Activated CD8-positive, alpha-beta memory T cell treated with anti-CD3 and anti-CD28 coated beads, Interleukin-2, amount 50 U/mL, for 1 hour (primary cell): ENCODE measurements around the gene CFAP100.

Source experiments
- DNase-seq: peaks from one replicate; pipeline ENCODE4 v3.0.0-alpha.2; 2020; ENCODE audit errors: extremely low read depth

The CFAP100 gene

DNA sequence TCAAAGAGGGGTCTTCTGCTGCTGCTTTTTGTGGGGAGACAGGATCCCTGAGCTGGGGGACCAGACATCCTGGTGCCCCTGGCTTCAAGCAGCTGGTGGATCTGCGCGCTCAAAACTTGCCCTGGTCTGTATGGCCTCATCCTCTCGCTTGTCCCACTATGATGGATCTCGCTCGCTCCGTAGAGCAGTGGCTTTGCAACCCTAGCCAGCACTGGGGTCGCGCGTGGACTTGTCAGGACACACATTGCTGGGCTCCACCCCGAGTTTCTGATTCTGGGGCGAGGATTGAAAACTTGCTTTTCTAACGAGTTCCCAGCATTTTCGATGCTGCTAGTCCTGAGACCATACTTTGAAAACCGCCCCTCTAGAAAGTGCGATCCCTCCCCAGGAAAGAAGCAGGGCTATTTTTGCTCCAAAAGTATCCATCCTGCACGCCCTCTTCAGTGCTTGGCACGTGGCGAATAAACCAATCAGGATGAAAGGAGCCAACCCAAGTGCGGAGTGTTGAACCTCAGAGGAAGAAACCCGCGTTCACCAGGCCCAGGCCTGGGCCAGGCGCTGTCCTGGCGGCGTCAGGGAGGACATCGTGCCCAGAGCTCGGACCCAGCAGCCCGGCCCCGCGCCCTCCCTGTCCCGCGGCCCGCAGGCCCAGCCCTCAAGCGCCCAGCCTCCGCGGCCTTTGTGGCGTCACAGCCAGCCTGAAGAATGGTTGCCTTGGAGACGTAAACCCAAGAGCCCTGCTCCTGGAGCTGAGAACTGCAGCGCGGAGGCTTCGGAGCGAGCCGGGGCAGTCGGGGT, at the start of gene CFAP100:
Gene CFAP100 (plus strand): TSS at position 731 of the 798 bp plus-strand sequence. CDS start 1,092 bp downstream, outside the sequence.
- no peak for DNase-seq

- no peak for DNase-seq
Measured at GRCh38 chr3:126345231-126345630, 49.5 kb upstream of the CFAP100 start.

- no peak for DNase-seq
Measured at GRCh38 chr3:126345641-126346460, 48.9 kb upstream of the CFAP100 start.

DNA sequence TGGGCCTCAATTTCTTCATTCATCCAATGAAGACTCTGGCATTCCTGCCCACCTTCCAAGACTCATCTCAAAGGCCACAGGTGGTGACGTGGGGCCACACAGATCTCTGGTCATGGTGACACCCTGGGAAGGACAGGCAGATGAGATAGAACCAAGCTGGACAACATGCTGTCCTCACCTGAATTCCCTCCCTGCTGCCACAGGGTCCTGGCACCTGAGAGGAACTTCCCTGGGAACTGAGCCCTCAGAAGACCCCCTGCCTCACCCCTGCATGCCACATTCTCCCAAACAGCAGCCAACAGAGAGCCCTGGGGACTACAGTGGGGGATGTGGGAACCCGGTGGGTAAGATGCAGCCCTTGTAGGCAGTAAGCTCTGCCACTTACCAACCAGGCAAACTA, 48.2 kb upstream of the CFAP100 start:
- no peak for DNase-seq

DNA sequence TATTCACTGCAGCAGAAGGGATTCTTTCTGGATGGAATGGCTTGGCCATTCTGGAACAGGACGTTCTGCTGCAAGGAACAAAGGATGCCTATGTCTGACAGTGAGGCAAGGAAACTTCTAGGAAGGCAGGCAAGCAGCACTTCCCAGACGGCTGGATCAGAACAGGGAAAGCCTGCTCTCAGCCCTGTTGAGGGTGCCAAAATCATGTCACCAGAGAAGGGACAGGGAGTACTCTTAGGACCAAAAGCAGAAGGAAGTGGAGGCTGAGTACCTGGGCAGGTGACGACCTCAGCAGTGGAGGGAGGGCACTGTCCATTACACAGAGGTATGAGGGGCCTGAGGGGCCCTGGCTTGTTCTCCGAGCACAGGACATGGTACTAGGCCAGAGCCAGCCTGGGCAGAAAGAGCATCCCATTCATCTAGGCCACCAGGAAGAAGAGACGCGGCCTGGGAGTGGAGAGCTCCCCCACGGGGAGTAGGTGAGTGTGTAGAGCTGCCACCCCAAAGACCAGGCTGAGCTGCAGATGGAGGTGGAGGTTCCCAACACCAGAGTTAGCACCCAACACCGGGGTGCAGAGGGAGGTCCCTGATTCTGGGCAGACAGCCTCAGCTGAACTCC, 47.1 kb upstream of the CFAP100 start:
- DNase-seq: no peak

GRCh38 chr3:126348308-126348920, 46.3 kb upstream of the CFAP100 start:
- no peak for DNase-seq

- no peak for DNase-seq
Measured at GRCh38 chr3:126349071-126349470, 45.6 kb upstream of the CFAP100 start.

- no peak for DNase-seq
Measured at GRCh38 chr3:126349611-126350501, 44.9 kb upstream of the CFAP100 start.

DNA sequence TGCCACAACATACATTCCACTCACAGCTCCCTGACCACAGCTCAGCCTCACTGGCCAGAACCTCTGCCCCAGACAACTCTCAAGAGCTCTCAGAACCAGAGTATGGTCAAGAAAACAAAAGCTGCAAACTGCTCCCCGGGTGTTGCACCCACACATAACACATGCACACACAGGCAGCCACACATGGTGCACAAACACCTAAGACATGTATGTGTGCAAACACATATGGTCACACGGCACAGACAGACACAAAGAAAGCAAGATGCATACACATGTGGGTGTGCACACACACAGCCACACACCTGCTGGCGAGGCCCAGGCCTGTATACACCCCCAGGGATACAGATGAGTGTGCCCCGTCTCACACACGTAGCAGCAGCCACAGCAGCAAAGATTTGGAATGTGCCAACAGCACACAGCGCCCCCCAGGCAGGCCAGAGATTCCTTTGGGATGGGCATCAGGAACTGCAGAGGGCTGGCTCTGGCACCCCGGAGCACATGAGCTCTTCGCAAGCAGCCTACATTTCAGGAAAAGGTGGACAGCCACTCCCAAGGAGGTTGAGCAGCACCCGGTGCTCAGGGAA, 44.1 kb upstream of the CFAP100 start:
- no peak for DNase-seq

- no peak for DNase-seq
Measured at GRCh38 chr3:126351086-126351770, 43.5 kb upstream of the CFAP100 start.

GRCh38 chr3:126351771-126352475, 42.8 kb upstream of the CFAP100 start:
- no peak for DNase-seq

- DNase-seq: no peak
Measured at GRCh38 chr3:126352476-126353454, 41.9 kb upstream of the CFAP100 start.

- no peak for DNase-seq
Measured at GRCh38 chr3:126353694-126354321, 40.9 kb upstream of the CFAP100 start.

GRCh38 chr3:126354776-126355175, 39.9 kb upstream of the CFAP100 start:
- DNase-seq: no peak

DNA sequence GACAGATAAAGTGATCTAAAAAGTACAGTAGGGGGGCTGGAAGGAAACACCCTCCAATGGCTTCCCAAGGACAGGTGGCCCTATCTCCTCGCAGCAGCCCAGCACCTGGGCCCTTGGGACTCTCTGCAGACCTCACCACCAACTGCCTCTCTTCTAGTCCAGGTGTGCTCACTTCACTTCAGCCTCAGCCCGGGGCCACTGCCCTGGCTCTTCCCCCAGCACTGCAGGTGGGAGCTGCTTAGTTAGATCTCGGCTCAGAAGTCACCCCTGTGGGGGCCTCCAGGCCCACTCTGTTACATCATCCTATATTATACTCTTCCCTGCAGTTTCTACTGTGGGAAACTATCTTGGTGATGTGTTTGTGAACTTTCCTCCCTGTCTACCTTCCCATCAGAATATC, 39.5 kb upstream of the CFAP100 start:
- no peak for DNase-seq

GRCh38 chr3:126355777-126356372, 38.8 kb upstream of the CFAP100 start:
- DNase-seq: no peak
